HG02623 (cell line): ENCODE data around the gene WDR86.
A peak's percentile ranks its signal among the peaks of the same experiment; 100 is the strongest.

Experiments
- ATAC-seq: cut with Tn5 transposase; IDR thresholded peaks from one replicate; pipeline ENCODE4 v1.9.1; 2021; ENCODE audit warnings: moderate library complexity; ENCODE audit not compliant: unreplicated experiment

The WDR86 gene

DNA sequence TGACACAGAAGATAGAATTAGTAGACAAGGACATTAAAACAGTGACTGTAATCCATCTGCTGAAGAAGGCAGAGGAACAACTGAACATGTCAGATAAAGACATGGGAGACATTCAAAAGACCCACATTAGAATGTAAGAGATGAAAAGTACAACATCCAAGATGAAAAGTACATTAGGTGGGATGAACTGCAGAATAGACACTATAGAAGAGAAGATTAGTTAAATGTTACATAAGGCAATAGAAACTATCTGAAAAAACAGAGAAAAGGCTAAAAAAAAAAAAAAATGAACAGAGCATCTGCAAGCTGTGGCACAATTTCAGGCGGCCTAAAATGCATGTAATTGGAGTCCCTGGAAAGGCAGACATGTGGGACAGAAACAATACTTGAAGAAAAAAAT, 46.7 kb downstream of the WDR86 start:
- no peak for ATAC-seq

DNA sequence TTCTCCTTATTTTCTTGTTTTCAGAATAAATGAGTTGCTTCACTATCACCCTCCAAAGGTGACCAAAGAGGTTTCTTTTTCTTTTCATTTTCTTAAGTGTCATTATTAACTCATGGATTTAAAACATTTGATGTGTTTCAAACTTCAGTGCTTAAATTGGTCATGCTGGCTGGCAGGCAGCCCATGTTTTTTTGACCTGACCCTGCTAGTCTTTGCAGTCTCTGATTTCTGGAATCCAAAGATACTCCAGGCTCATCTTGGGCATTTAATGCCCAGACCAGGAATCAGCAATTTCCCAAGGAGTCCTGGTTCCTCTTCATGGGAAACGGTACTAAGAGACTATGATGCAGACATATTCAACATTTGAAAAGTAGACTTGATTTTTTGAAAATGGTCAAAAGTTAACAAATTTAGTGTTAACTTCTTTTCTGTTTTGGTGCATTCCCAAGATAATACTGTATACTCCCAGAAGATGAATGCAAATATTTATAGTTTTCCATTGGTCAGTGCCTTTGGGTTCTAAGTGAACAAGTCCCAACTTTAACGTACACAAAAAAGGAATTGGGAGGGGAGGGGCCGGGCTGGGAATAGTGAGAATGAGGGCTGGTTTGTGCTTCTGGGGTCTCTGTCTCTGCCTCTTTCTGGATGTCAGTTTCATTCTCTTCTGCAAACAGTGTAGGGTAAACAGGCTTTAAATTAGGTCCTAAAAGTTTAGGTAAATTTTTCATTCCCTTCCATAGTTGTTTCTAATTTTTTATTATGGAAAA, 48.5 kb downstream of the WDR86 start:
- no peak for ATAC-seq

DNA sequence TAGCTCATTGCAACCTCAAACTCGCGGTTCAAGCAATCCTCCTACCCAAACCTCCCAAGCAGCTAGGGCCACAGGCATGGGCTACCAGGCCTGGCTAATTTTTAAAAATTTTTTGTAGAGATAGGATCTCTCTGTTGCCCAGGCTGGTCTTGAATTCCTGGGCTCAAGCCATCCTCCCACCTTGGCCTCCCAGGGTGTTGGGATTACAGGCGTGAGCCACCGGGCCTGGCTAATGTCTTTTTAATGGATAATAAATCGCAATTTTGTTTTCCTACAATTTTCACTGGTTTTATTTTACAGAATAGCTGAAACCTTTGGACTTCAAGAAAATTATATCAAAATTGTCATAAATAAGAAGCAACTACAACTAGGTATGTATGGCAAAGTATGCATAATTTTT, 57.3 kb downstream of the WDR86 start:
- ATAC-seq: no peak

DNA sequence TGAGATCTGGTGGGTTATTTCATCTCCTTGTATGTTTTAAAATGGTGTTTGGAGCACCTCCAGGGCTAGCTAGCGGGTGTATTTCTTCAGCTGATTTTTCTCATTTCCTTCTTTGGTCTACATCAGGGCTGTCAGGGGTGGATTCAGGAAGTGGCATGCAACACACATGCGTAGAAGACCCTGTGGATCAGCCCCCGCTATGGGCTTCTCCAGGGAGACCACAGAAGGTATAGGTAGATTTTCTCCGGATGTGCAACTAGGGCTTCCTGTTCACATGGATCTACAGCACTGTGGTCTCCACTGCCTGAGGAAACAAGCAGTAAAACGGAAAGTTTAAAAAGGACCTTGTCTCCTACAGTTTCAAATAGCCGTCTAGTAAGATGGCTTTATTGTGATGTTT, 57.9 kb downstream of the WDR86 start:
- ATAC-seq: peak; percentile 35

DNA sequence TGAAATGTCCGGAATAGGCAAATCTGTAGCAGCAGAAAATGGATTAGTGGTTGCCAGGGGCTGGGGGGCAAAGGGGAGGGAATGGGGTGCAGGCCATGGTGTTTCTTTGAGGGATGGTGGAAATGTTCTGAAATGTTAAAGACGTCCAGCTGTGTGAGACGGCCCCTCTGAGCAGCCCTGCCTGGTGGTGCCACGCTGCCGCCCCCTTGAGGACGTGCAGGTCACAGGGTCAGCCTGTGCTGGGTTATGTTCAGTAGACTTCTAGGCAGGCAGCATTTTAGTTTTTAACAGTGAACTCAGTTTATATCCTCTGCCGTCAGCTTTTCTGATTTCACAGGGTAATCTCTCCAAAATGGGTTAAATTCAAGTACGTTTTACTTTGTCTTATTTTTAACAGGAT, 58.8 kb downstream of the WDR86 start:
- no peak for ATAC-seq

DNA sequence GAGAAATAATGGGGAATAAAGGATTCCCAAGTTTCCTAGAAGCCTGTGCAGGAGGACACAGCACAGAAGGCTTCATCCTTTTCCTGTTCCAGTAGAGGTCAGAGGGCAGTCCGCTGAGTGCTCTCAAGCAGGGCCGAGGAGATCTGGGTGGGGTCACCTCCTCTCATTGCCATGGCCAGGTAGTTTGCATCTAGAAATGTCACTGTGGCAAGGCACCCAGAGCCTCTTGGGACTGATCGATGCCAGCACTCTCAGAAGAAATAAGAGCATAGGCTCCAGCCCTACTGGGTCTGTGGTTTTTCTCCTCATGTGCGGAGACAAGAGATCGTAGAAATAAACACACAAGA, 60.4 kb downstream of the WDR86 start:
- peak; percentile 33 for ATAC-seq

DNA sequence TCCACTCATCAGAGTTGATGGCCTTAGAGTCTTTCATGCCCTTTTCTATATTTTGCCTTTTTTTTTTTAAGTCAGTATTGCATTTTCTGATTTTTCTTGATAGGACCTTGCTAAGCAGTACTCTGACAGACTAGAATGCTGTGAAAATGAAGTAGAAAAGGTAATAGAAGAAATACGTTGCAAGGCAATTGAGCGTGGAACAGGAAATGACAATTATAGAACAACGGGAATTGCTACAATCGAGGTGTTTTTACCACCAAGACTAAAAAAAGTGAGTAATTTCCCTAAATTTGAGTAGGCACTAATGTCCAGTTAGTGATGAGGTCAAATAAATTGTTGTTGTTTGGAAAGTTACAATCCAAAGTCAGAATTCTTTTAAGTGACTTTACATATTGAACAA, 60.9 kb downstream of the WDR86 start:
- no peak for ATAC-seq

DNA sequence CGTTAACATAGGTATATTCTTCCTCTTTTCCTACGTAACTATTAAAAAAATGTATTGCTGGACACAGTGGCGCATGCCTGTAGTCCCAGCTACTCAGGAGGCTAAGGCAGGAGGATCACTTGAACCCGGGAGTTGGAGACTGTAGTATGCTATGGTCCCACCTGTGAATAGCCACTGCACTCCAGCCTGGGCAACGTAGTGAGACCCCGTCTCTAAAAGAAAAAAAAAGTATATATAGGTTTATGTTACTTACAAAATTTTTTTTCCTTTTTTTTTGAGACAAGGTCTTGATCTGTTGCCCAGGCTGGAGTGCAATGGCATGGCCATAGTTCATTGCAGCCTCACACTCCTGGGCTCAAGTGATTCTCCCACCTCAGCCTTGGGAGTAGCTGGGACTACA, 62.6 kb downstream of the WDR86 start:
- no peak for ATAC-seq

DNA sequence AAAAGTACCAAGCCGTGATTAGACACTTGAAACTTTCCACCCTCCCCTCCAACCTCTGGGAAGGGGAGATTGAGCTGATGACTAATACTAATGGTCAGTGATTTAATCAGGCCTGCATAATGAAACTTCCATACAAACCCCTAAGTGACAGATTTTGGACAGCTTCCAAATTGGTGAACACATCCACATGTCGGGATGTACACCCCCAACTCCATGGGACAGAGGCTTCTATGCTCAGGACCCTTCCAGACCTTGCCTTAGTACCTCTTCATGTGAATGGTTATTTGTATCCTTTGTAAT, 63.4 kb downstream of the WDR86 start:
- no peak for ATAC-seq

DNA sequence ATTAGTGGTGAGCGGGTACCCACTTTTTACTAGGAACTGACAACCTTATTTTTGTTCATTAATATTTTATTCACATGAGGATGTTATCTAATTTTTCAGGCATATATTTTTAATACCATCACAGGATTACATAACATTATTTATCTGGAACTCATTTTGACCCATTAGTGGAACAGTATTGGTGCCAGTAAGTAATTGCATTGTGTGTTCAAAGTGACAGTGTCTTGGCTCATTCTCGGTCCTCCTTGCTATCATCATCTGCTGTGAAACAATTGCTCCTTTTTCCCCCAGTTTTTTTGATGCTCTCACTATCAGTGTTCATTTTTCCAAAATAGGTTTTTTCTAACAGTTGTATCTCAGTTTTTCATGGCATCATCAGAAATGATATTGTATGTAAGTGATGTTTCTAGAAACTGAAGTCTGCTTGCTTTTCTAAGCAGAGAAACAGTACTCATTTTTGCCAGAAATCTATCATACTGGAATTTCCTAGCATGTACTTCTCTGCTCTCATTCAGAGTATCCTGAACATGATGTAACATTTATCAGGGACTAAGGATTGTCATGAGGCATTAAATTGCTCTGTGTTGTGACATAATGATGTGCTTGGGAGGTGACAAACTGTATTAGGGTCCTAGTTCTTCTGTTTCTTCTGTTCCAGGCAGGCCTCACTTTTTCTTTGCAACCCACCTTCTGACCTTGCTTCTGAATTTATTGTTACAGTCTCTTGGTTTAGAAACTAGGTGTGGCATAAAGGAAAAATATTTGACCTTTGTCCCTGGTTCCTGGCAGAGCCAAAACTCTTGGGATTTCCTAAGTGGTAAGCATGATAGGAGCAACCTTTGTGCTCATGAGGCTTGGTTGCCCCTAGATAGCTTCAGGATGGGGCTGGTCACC, 64.0 kb downstream of the WDR86 start:
- no peak for ATAC-seq

DNA sequence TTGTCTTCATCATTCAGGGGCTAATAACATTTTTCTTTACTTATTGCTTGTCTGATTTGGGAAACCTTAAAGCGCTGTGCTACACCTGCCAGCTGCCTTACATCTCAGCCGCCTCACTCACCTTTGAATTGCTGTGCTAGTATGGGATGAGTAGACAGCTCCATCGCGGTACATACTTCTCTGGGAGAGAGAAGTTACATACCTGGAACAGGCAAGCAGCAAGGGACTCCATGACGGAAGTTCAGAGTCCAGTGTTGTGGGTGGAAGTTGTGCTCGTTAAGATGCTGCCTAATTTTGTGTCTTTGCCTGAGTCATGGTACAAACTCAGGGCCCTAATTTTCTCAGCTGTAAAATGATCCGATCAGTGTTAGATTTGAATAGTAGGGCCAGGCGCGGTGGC, 66.3 kb downstream of the WDR86 start:
- no peak for ATAC-seq

DNA sequence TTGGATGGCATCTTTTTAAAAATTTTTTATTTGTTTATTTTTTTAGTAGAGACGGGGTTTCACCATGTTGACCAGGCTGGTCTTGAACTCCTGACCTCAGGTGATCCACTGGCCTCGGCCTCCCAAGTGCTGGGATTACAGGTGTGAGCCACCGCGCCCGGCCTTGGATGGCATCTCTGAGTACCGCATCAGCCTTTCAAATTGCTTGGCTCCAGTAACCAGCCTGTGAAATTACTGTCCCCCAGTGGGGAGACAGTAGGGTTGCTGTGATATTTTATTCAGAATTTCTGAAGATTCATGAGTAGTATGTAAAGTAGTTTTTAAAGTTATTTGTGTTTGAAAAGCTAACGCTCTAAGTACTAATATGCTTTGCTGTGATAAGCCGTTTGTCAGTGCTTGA, 67.0 kb downstream of the WDR86 start:
- no peak for ATAC-seq

DNA sequence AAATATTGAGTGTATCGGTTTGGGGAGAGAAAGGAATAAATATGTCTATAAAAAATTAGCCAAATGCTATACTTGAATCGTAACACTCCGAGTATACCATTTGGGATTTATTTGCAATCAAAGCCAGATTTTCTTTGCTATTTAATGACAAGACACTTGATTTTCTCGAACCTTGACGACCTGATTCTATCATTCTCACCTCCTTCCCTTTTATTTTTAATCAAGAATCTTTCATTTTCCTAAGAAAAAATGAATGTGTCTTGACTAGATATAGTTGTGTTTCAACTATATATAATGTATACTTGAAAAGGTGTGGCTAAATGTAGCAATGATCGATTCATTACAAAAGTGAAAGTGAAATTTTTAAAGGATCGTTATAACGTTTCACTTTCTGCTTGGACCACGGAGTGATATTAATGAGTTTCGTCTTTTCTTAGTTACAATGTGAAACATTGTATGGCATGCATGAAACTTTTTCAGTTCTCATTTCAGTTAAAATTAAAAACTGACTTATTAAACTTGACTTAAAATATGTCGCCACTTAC, 67.7 kb downstream of the WDR86 start:
- peak; percentile 35 for ATAC-seq

DNA sequence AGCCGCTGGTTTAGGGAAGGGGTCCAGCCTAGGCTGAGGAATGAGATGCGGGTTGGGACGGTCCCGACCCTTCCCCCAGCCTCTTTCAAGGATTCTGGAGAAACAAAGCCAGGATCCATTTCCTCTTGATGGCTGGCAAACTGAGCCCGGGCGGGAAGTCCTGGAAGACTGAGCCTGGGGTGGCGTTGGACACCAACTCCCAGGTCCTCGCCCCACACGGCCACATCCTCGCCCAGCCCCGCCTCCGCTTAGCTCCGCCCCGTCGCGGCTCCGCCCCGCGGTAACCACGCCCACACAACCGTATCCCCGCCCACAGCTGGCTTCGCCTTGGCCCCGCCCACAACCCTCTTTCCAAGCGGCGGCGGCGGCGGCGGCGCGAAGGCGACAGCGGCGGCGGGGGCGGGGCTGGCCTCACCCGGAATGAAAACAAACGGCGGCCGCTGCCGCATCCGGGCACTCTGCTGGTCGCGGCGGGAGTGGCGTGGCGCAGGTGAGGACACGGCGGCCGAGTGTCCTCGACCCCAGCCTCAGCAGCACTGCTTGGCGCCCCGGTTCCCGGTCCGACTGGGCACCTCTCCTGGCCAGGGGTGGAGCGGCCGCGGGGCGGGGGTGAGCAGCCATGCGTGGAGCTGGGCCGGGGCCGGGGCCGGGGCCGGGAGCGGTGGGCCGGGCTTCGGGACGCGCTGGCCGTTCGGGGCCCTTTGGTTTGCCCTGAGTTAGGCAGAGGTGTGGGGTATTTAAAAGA, 68.3 kb downstream of the WDR86 start, which contains the start of gene NUB1:
NUB1 (plus strand) TSS at position 456 of the 745 bp plus-strand sequence. CDS start 3,538 bp downstream, outside the sequence.
- ATAC-seq: peak; percentile 50

DNA sequence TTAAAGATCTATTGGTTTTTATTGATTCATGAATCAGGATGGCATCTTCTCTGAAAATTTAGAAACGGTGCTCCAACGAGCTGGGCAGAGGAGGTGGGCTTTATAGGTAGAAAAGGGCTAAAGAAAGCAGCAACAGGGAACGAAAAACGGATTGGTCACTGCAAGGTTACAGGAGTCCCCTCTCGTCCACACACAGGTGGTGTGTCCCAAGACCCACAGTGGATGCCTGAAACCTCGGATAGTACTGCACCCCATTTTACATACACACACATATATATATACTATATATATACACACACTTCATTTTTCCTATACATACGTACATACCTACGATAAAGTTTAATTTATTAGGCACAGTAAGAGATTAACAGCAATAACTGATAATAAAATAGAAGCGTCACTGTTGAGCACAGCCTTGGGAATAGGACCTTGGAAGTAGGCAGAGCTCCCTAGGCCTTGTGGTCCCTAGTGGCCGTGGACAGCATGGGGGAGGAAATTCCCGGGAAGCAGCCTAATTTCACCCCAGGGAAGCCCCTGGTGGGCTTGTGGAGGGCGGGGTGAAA, 69.0 kb downstream of the WDR86 start:
- no peak for ATAC-seq

DNA sequence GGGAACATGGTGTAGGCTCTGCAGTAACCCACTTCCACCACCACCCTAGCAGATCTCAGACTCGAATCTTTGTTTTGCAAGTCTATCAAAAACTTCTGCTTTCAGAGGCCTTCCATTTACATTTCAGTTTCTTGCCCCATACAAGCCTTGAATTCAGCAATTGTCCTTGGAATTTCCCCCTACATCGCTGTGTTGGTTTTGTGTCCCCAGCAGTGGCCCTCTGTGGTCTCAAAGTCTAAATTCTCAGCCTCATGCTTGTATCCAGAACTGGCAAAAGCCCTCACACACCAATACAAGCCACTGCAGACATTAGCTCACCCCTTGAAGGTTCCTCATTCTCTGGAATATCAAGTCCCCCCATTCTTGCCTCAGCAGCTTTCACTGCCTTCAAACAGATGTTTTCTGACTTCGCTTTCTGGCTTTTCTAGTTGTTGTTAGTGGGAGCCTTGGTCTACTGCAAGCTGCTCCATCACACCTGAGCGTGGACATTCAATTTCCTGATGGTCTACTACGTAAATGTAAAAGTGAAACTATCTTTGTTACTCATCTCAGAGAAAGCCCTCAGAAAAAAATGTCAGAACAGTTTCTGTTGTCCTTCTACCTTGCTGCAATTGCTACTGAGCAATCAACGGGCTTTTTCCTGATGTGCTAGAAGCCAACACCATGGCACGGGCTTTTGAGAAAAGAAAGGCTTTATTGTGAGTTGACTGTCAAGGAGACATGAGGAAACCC, 70.0 kb downstream of the WDR86 start:
- ATAC-seq: no peak

DNA sequence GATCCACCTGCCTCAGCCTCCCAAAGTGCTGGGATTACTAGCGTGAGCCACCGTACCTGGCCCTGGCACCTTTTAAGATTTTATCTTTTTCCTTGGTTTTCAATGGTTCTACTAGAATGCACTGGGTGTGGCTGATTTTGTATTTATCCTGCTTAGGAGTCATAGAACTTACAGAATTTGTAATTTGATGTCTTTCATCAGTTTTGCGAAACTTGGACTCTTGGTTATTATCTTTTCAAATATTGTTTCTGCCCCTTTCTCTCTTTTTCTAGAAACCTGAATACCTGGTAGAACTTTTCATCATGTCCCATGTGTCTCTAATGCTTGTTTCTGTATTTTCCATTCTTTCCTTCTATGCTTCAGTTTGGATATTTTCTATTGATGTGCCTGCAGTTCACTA, 71.0 kb downstream of the WDR86 start:
- no peak for ATAC-seq

DNA sequence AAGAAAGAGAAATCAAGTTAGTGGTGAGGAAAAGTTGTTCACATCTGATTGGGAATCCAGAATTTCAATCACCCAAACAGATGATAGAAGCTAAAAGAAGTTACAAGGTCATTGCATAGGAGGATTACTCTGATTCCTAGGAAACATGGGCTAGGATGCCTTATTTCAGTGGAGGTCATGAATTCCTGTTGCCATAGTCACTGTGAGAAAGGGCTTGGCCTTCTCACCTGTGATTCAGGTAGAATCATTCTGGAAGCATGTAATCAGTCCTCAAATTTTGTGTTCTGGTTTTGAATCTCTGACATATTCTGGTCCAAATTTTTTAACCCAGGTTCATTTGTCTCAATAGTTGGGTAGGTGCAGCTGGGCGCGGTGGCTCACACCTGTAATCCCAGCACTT, 72.5 kb downstream of the WDR86 start:
- ATAC-seq: no peak

DNA sequence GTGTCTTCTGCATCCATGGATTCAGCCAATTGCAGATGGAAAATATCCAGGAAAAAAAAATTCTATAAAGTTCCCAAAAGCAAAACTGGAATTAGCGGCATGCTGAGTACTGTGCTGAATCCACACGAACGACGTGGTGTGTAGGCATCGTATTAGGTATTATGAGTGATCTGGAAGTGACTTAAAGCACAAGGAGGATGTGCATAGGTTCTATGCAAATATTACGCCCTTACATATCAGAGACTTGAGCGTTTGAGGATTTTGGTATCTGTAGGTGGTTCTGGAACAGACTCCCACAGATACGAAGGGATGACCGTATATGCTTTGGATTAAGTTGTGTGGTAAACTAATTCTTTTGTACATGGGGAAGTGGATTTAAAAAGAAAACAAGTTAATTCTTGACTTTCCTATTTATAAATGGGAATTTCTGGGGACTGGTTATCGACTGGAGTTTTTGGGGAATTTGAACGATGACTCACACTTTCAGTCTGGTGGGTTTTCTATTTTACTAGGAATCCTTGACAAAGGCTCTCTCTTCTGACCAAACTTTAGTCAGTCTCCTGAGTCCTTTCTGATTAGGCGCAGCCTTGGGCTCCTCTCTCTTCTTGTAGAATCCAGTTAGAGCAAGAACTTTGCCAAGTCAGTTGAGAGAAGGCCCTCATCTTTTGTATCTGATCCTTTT, 73.7 kb downstream of the WDR86 start:
- ATAC-seq: no peak

DNA sequence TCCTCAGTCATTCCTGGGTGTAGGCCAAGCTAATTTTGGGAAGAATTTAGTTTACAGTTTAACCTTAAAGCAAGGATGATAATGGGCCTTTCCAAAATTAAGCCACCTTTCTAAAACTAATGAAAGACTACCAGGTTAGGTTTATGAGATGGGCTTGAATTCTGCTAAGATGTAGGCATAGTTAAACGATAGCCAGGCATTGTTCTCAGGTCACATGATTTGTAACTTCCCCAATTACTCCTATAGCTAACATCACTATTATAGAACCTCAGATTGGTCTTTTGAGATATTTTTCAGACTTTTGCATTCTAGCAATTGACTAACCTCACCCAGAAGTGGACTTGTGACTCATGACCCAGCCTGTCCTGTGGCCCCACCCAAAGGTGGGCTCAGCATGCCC, 75.2 kb downstream of the WDR86 start:
- no peak for ATAC-seq
